Islet precursor cell (in vitro differentiated cells): ENCODE data around the gene ATF6.

Source experiments
- DNase-seq: peaks from one replicate; pipeline ENCODE4 v3.0.0-alpha.2; 2018

ATF6 gene

GRCh38 chr1:161836018-161836417, 69.9 kb downstream of the ATF6 start:
- DNase-seq: no peak

- DNase-seq: no peak
Observed at GRCh38 chr1:161838362-161838761, 72.2 kb downstream of the ATF6 start.

GRCh38 chr1:161838885-161839284, 72.8 kb downstream of the ATF6 start:
- no peak for DNase-seq

- DNase-seq: no peak
Observed at GRCh38 chr1:161839591-161839990, 73.5 kb downstream of the ATF6 start.

GRCh38 chr1:161840363-161840762, 74.2 kb downstream of the ATF6 start:
- no peak for DNase-seq

GRCh38 chr1:161843156-161843555, 77.0 kb downstream of the ATF6 start:
- DNase-seq: no peak

GRCh38 chr1:161844696-161845095, 78.6 kb downstream of the ATF6 start:
- no peak for DNase-seq

GRCh38 chr1:161848676-161849075, 82.6 kb downstream of the ATF6 start:
- DNase-seq: no peak

- no peak for DNase-seq
Observed at GRCh38 chr1:161849518-161849917, 83.4 kb downstream of the ATF6 start.

- DNase-seq: no peak
Observed at GRCh38 chr1:161855260-161855659, 89.1 kb downstream of the ATF6 start.

GRCh38 chr1:161858271-161858670, 92.2 kb downstream of the ATF6 start:
- no peak for DNase-seq

GRCh38 chr1:161863549-161863948, 97.4 kb downstream of the ATF6 start:
- DNase-seq: no peak

GRCh38 chr1:161864577-161864976, 98.5 kb downstream of the ATF6 start:
- no peak for DNase-seq

GRCh38 chr1:161866241-161866640, 100.1 kb downstream of the ATF6 start:
- DNase-seq: no peak

- no peak for DNase-seq
Observed at GRCh38 chr1:161868832-161869231, 102.7 kb downstream of the ATF6 start.

GRCh38 chr1:161869291-161869690, 103.2 kb downstream of the ATF6 start:
- no peak for DNase-seq

GRCh38 chr1:161872506-161872905, 106.4 kb downstream of the ATF6 start:
- no peak for DNase-seq

- no peak for DNase-seq
Observed at GRCh38 chr1:161879261-161879660, 113.1 kb downstream of the ATF6 start.

GRCh38 chr1:161884475-161884874, 118.4 kb downstream of the ATF6 start:
- DNase-seq: no peak

GRCh38 chr1:161885003-161885402, 118.9 kb downstream of the ATF6 start:
- DNase-seq: no peak

GRCh38 chr1:161885759-161886158, 119.6 kb downstream of the ATF6 start:
- DNase-seq: no peak

GRCh38 chr1:161886589-161886988, 120.5 kb downstream of the ATF6 start:
- DNase-seq: no peak

- DNase-seq: no peak
Observed at GRCh38 chr1:161887730-161888287, 121.7 kb downstream of the ATF6 start.

- DNase-seq: no peak
Observed at GRCh38 chr1:161890574-161890973, 124.5 kb downstream of the ATF6 start.

- no peak for DNase-seq
Observed at GRCh38 chr1:161899091-161899490, 133.0 kb downstream of the ATF6 start.

GRCh38 chr1:161900160-161900559, 134.0 kb downstream of the ATF6 start:
- DNase-seq: no peak
